Right ventricle myocardium inferior (tissue), 1 donor: ENCODE measurements around the gene SPATA31D1. TPM values are rescaled to one million over a fixed set of nuclear protein-coding genes. Genes with fewer than 3 reads are reported as not detected.
"Not testable (repeated sequence)": the region's sequence is repeated elsewhere in the genome, so short reads cannot be mapped to it uniquely, and the experiment has no call there.

Experiments
- ATAC-seq: fragments of 200-7000 bp; cut with Tn5 transposase; one replicate; pipeline ENCODE4 v1.9.1; 2020; ENCODE audit warnings: mild to moderate bottlenecking, moderate library complexity
- DNase-seq: peaks from one replicate; pipeline ENCODE4 v3.0.0; 2021; ENCODE audit errors: missing footprints
- intact Hi-C: fragments of 100-400 bp; cut with DNase I; formaldehyde crosslinking; loops from one replicate; pipeline ENCODE4 v1.11.0; 2022
- long read RNA-seq: library from polyadenylated mRNA; unstranded; transcript quantifications from one replicate; pipeline ENCODE4 v2.0.0, GENCODE V29; 2021
- total RNA-seq: library from RNA; stranded (reverse); fragmentation: NEBNext Ultra II Directional; extraction: Animal tissue kit (Norgen Biotek cat#: 25700); gene quantifications from one replicate; pipeline ENCODE4 v1.2.1, GENCODE V29; 2021
- donor health status: DM: no; HTN: yes; CAD: no; lungs with severe emphysema.

Gene SPATA31D1
- total RNA-seq, result not detected
- long read RNA-seq, result 0 reads

GRCh38 chr9:81988472-81988871, at the start of gene SPATA31D1:
SPATA31D1 (plus strand) TSS chr9:81988772; CDS start chr9:81988819, 47 bp downstream.
- intact Hi-C loops, DNase-seq, ATAC-seq: not testable (repeated sequence)

- ATAC-seq, intact Hi-C loops, DNase-seq: not testable (repeated sequence)
Measured at GRCh38 chr9:81943393-81943792, 45.2 kb upstream of the SPATA31D1 start, which contains the start of gene SPATA31D3. SPATA31D3 (plus strand) TSS chr9:81943500; CDS start chr9:81943586, 86 bp downstream.

- intact Hi-C loops, DNase-seq, ATAC-seq: not testable (repeated sequence)
Measured at GRCh38 chr9:81948650-81949049, 39.9 kb upstream of the SPATA31D1 start.

- intact Hi-C loops, result no loop called here
- DNase-seq (no peak), ATAC-seq (no peak)
Measured at GRCh38 chr9:81953096-81953495, 35.5 kb upstream of the SPATA31D1 start.

DNA sequence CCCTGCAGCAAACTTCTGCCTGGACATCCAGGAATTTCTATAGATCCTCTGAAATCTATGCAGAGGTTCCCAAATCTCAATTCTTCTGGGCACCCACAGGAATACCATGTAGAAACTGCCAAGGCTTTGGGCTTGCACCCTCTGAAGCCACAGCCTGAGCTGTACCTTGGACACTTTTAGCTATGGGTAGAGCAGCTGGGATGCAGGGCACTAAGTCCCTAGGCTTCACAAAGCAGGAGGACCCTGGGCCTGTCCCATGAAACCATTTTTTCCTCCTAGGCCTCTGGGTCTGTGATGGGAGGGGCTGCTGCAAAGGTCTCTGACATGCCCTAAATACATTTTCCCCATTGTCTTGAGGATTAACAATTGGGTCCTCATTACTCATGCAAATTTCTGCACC, 32.9 kb upstream of the SPATA31D1 start:
- intact Hi-C loops, result no loop called here
- no peak for DNase-seq
- no peak for ATAC-seq

DNA sequence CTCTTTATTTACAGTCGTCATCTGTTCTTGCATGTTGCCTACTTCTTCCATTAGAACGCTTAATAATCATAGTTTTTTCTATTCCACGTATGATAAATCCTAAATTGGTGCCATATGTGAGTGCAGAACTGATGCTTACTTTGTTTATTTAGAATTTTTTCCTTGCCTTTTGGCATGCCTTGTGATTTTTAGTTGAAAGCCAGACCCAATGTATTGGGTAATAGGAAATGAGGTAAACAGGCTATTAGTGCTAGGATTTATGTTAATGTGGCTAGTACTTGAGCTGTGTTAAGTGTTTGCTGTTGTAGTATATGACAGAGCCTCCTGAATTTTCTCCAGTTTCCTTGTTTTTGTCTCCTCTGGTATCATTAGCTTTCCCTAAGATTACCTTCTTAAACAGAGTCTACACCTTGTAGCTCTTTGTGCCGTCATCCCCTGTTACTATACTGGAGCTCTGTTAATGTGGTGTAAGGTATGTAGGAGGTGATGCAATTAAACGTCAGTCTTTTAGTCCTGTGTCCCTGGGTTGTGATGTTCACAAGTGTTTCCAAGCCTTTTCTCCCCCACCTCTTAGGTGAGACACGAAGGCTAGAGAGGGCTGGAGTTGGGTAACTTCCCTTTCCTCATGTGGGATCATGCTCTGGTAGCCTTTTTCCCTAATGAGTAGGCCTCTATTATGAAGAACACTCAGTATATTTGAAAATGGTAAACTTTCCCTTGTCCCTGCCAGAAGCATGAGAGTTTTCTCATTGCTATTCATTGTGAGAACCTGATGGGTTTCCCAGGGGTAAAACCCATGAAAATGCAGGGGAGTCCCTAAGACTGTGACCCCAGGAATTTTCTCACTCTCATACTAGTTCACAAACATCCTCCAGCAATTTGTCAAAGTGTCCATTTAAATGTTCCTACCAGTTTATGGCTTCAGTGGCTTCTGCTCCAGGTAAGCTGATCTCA, 24.1 kb upstream of the SPATA31D1 start:
- DNase-seq, result no peak
- ATAC-seq, result no peak
- intact Hi-C loops, result no loop called here

GRCh38 chr9:81968026-81968425, 20.5 kb upstream of the SPATA31D1 start:
- intact Hi-C loops, result no loop called here
- DNase-seq, result no peak

GRCh38 chr9:81969971-81970370, 18.6 kb upstream of the SPATA31D1 start:
- intact Hi-C loops, result no loop called here
- DNase-seq, result no peak
- no peak for ATAC-seq

More at GRCh38 chr9:81968026-81968425, 20.5 kb upstream of the SPATA31D1 start:
- no peak for ATAC-seq

- intact Hi-C loops, result no loop called here
- ATAC-seq (no peak), DNase-seq (no peak)
Measured at GRCh38 chr9:81971727-81972126, 16.8 kb upstream of the SPATA31D1 start.

- no peak for DNase-seq
- intact Hi-C loops, result no loop called here
- ATAC-seq, result peak; percentile 71
Measured at GRCh38 chr9:81974764-81975163, 13.8 kb upstream of the SPATA31D1 start.

- intact Hi-C loops, result no loop called here
- no peak for DNase-seq
Measured at GRCh38 chr9:81976351-81976750, 12.2 kb upstream of the SPATA31D1 start.

DNA sequence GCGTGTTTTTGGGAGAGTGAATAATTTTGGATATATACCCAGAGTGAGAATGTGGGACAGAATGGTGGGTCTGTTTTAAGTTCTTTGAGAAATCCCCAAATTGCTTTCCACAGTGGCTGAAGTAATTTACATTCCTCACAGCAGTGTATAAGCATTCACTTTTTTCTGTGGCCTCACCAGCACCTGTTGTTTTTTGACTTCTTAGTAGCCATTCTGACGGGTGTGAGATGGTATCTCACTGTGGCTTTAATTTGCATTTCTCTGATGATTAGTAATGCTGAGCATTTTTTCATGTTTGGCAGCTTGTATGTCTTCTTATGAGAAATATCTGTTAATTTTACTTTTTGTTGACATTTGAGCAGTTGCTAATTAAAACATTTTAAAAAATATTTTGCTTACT, 9.4 kb upstream of the SPATA31D1 start:
- ATAC-seq, result no peak
- DNase-seq, result no peak
- intact Hi-C loops, result no loop called here

More at GRCh38 chr9:81976351-81976750, 12.2 kb upstream of the SPATA31D1 start:
- ATAC-seq, result no peak

GRCh38 chr9:81980568-81980967, 8.0 kb upstream of the SPATA31D1 start:
- no peak for DNase-seq

DNA sequence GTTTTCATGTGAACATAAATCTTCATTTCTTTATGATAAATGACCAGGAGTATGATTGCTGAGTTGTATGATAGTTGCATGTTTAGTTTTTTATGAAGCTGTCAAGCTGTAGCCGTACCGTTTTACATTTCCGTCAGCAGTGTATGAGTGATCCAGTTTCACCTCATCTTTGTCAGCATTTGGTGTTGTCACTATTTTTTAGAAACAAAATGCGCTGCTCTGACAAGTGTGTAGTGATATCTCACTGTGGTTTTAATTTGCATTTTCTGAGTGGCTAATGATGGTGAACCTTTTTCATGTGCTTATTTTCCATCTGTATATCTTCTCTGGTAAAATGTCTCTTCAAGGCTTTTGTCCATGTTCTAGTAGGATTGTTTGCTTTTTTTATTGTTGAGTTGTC, 6.7 kb upstream of the SPATA31D1 start:
- DNase-seq (no peak), ATAC-seq (no peak)
- intact Hi-C loops, result no loop called here

More at GRCh38 chr9:81980568-81980967, 8.0 kb upstream of the SPATA31D1 start:
- no peak for ATAC-seq
- intact Hi-C loops, result no loop called here

GRCh38 chr9:81984928-81985327, 3.6 kb upstream of the SPATA31D1 start:
- no peak for DNase-seq
- intact Hi-C loops, result no loop called here

DNA sequence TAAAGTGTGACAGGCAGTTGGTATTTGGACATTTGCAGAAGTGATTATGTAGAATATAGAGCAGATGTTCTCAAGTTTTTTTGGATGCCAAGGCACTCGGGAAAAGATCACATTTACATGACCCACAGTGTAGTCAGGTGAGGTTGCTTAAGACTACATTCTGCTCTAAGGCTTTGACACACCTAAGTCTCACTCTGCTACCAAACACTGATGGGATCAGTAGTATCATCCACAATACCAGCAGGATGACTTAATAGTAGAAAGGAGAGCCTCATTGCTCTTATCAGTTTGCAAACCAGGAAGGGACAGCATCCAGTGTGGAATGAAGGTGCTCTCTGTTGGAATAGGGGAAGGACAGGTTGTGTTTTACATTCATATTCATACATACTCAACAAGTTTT, 2.5 kb upstream of the SPATA31D1 start:
- intact Hi-C loops, result no loop called here
- DNase-seq, result no peak
- no peak for ATAC-seq

More at GRCh38 chr9:81984928-81985327, 3.6 kb upstream of the SPATA31D1 start:
- no peak for ATAC-seq

GRCh38 chr9:81989700-81990099, 1.1 kb downstream of the SPATA31D1 start:
- intact Hi-C loops, result no loop called here
- ATAC-seq (no peak), DNase-seq (no peak)

DNA sequence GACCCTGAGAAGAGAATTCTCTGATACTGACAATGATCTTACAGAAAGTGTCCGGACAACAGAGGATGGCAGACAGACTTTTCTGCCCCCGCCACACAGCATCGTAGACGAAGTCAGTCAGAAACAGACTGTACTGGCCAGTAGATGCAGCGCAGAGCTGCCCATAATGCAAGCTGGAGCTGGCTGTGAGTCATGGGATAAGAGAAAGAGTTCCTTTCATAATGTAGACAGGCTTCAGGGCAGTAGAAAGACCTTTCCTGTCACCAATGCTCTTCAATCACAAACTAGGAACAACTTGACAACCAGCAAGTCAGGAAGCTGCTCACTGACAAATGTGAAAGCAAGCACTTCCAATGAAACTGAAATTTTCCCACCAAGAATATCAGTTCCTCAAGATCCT, 5.1 kb downstream of the SPATA31D1 start:
- ATAC-seq (no peak), DNase-seq (no peak)
- intact Hi-C loops, result no loop called here

DNA sequence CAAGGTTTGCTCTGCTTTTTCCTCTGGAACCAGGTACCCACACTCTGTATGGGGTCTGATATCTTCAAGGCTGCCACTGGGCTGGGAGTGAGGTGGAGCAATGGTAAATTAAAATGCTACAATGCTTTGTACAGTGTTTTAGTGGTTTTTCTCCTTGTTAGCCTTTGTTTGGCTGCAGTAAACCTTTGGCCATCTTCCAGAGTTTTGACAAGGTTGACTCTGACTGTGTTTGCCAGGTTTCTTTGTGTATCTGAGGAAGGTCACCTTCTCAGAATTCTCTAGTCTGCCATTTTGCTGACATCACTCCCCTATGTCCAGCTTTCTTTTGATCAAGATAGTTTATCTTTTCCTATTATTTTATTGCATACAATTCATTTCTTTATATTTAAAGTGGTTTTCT, 11.2 kb downstream of the SPATA31D1 start:
- intact Hi-C loops, result no loop called here
- no peak for ATAC-seq
- DNase-seq, result no peak

GRCh38 chr9:82010711-82011110, 22.1 kb downstream of the SPATA31D1 start:
- no peak for ATAC-seq
- DNase-seq, result no peak
- intact Hi-C loops, result no loop called here
